ENCODE results near the gene CRACDL.
"Not testable (repeated sequence)": the region's sequence is repeated elsewhere in the genome, so short reads cannot be mapped to it uniquely, and the experiment has no call there.

Gene CRACDL

DNA sequence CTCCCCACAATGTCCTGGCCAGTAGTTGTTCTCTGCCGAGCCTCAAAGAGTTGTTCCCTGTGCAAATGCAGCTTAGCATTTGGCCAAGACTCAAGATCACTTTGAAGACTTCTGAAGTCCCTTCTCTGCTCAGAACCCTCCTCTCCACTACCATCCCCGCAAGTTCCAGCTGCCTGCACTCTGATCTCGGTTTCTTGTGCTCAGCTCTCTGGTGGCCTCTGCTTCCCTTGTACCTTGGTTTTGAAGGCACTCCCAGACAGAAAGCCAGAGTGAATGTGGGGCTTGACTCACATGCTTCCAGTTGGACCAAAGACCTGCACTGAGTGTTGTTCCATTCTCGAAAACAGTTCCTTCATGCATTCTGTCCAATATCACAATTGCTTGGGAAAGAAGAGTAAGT, 28.6 kb downstream of the CRACDL start:
- no peak for DNase-seq

DNA sequence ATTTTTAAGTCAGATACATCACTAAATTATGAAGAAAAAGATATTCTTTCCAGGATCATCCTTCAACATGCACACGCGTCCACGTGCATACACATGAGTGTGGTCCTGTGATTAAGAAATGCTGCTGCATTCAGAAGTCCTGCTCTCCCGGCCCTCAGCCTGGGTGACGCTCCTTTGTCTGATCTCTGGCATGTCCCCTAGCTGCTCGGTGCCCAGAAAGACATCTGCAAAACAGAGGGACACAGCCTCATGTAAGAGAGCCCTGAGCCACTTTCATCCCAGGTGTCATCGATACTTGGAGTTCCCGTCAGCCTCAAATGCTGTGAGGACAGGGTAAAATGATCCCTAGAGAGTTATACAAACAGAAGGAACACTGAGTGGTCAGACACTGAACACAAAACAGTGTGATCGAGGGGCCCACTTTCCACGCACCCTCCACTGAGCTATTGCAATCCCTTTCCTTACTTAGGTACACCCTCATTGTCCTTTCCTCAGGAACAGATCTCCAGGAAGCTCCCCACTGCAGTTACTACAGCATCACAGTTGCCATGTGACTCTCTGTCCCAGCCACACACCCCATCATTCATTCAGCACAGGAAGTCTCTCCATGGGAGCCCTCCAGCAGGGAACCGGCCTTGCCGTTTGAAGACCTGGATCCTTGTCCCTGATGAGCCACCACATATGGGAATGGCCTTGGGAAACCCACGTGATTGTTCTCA, 32.1 kb downstream of the CRACDL start:
- no peak for DNase-seq

DNA sequence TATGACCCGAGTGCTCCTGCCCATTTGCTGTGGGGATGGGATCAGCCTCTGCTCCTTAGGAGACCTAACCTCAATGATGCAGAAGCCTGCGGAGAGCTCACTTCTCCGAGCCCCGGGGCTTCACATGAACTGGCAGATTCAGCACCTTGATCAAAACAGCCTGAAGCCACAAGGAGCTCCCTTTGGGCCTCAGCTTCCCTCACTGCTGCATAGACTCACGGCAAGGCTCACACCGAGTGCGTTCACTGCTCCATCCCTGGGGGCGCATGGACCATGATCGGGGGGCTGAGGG, 33.0 kb downstream of the CRACDL start:
- no peak for DNase-seq

DNA sequence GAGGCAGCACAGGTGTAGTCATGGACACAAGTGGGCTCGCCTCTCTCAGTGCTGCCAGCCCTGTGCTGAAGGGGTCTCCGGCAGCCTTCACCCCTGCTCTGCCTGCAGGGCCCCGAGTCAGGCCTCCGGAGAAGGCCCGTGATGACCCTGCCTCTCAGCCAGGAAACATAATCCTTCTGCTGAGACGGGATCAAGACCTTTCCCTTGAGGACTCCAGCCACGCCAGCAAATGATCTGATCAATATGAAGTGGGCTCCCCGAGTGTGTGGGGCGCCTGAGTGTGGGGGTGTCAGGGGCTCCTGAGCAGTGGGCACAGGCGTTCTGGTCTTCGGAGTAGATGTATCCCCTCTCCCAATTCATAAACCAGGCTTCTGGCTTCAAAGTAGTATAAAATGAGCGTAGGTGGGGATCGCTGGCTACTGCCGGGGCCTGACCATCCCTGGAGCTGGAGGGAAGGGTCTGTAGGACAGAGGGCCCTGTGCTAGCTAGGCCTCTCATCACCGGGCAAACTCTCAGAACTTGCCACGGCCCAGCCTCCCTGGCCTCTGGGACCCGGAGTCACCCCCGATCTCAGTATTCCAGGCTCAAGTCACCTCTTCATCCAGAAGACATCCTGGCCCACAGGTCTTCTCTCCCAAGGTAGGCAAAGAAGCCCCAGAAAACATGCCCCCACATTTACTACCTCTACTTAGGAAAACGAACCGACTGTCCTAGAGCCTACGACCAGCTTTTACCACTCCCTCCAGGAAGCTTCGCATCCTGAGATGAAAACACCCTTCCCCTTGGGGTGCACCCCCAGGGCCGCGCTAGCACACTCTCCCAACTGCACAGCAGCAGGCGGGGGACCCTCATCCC, 33.6 kb downstream of the CRACDL start:
- DNase-seq: no peak

DNA sequence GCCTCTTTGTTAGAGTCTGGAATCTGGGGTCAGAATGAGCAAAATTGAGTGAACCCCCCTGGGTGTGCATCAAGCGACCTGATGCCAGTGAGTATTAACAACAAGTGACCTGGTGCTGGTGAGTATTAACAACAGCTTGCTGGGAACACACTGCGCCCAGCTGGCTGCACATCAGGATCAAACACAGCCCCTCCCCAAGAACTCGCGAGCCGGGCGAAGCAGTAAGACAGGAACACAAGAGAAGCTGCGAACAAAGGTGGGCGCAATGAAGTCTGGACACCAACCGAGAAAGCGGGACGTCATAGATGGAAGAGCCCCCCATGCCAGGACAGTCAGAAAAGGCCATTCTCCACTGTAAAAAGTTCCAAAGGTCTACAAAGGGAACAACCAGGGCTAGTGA, 34.3 kb downstream of the CRACDL start:
- DNase-seq: no peak

DNA sequence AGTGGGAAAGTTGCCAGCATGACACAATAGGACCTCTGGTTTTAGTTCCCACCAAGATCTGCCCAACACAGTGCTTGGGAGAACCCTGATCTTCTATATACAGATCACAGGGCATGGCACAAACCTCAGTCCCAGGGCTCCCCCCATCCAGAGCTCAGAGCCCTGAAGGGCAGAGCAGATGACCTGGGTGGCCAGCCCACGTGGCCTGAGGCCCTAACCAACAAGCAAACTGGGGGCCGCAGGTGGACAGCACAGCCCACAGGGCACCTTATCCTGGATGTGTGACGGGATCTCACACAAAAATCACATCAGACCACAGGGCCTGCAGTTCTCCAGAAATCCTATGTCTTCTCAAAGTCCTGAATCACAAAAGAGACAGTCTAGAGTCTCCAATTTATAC, 34.7 kb downstream of the CRACDL start:
- no peak for DNase-seq

DNA sequence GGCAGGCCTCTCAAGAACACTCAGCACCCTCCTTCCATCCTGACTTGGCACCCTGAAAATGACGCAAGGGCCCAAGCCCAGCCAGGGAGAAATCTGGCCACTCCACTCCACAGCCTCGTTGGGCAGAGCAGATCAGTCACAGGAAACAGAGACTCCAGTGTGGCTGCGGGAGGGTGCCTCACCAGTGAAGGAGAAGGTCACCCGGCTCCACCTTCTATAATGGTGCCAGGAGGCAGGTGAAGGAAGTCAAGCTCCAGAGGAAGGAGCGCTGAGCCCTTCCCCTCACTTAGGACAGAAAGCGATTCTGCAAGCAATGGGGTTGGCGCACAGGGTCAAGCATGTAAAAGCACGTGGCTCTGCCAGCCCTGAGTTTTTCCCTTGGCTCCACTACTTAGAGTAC, 35.3 kb downstream of the CRACDL start:
- DNase-seq: no peak

DNA sequence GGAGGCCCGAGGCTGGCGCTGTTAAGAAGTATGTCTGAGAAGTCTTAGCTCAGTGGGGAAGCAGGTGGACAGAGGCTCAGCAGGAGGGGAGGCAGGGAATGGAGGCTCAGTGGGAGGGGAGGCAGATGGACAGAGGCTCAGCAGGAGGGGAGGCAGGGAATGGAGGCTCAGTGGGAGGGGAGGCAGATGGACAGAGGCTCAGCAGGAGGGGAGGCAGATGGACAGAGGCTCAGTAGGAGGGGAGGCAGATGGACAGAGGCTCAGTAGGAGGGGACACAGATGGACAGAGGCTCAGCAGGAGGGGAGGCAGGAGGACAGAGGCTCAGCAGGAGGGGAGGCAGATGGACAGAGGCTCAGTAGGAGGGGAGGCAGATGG, 36.3 kb downstream of the CRACDL start:
- DNase-seq: not testable (repeated sequence)

DNA sequence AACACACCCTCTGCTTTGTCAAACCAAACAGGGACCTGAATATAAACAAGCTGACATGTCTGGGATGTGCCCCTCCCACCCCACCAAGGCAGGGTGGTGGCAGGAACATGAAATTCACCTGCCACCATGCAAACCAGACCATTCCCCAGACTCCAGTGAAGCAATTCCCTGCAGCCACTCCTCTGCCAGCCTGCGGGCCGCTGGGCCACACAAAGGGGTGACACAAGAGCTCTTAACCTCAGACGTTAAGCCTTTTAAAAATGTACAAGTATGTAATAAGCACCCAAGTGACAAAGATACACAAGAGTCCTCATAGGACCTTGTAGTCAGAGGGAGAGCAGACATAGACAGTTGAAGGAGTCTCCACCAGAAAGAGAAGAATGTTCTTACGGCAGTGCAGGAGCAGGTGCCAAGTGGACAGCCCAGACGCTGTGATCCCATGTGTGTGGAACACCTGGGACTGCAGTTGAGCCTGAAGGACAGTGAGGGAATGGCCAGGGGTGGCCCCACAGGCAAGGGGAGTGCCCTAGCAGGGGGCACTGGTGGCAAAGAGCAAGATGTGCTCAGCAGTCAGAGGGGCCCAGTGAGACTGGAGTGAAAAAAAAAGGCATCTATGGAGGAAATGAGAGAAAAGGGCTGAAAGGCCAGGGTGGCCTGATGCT, 36.9 kb downstream of the CRACDL start:
- DNase-seq: no peak

DNA sequence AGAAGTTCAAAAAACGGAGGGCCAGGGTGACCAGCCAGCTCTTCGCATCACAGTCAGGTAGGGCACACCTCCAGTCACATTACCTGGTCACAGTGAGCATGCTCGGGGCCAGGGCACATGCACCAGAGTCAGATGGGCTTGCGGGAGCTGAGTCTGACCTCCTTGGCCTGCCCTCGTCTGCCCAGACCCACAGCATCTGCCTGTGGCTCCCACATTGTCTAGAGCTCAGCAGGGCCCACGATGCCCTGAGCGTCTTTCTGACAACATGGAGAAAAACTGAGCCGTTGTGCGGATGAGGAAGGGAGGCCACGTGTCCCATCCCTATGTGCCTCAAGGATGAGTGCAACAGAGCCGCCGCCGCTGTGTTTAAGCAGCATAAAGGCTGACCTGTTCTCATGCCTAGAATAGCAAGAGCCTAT, 37.6 kb downstream of the CRACDL start:
- no peak for DNase-seq

DNA sequence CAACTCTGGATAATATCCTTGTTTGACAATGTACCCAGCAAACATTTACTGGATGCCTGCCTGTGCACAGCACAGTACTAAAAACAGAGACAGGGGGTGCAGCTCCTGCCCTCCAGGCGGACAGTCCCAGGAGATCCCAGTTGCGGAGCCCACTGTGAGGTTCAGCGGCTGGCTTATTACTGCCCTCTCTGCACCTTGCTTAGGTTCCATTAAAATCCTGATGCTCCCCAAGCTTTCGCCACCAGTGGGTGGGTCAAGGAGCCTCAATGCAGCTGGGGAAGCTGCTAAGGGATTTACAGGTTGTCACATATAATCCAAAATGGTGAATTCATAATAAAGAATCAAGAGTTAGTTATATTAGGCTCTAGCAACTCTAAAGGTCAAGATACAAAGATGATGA, 38.3 kb downstream of the CRACDL start:
- no peak for DNase-seq

DNA sequence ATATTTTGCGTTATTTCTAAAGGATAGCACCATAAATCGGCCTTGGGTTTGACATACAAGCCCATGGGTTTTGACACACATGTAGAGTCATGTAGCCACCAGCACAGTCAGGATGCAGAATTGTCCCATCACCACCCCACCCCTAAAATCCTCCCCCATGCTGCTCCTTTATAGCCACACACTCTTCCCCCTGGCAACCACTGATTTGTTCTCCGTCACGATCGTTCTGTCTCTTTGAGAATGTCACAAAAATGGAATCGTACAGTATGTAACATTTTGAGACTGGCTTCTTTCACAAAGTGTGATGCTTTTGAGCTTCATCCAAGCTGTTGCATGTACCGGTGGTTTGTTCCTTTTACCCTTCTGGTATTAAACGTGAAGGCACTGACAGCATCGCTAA, 39.1 kb downstream of the CRACDL start:
- no peak for DNase-seq

DNA sequence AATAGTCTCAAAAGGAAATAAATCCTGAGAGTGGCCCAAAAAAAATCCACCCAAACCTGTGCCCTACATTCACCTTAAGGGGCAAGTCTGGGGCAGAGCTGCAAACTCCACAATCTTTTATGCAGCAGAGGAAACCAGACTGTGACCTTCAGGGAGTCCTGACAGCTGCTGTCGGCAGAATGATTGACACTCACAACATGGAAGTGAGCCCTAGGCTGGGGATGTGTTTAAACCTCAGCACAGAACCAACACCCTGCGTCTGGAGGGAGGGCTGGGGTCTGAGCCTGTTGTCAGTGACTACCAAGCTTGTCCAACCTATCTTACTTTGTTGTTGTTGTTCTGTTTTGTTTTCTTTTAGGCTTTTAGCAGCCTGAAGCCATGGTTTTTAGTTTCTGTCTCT, 39.6 kb downstream of the CRACDL start:
- DNase-seq: no peak

DNA sequence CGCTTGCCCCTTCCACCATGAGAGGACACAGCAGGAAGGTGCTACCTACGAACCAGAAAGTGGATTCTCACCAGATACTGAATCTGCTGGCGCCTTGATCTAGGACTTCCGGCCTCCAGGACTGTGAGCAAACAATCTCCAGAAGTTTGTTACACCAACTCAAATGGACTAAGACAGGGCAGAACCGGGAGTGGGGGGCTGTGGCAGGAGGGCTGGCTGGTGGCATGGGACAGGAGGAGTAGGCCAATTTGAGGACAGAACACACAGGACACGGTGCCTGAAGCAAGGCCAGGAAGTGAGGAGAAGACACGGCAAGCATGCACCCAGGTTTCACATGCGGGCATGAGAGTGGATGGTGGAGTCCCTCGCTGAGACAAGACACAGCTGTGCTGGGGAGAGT, 40.1 kb downstream of the CRACDL start:
- no peak for DNase-seq

DNA sequence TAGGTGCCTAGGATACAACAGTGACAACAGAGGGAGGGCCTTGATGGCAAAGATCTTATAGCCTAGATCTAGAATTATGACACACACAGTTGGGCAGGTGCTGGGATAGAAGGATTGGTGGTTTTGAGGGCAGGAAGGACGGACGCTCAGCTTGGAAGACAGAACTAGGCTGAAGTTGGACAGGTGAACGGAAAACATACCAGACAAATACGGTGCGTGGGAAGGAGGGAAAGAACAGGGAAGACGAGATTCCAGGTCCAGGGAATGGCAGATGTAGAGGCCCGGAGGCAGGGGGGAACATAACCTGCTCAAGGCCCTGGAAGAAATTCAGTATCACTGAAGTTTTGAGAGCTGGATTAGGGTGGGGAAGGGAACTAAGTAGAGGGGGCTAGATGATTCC, 40.8 kb downstream of the CRACDL start:
- DNase-seq: no peak

DNA sequence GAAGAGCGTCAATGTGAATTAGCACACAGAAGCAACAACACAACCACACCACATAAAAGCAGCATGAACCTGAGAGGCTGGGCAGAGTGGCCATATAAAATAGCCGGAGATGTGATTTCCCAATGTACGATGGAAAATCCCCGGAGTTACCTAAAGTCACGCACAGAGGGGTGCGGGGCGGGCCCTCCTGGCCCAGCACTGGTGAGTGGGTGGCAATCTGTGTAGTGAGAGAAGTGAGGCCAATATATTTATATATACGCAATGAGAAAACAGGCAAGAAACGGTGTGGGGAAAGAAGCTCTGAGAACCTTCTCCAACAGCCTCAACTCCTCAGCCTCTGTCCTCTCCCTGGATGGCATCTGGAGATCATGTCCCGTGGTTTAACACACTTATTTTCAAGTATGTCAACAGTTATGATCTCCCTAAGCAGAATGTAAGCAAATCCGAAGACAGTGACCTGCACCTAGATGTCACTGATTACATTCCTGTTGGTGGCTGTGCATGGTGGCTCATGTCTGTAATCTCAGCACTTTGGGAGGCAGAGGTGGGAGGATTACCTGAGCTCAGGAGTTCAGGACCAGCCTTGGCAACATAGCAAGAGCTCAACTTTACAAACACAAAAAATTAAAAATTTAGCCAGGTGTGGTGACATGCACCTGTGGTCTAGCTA, 41.6 kb downstream of the CRACDL start:
- no peak for DNase-seq

DNA sequence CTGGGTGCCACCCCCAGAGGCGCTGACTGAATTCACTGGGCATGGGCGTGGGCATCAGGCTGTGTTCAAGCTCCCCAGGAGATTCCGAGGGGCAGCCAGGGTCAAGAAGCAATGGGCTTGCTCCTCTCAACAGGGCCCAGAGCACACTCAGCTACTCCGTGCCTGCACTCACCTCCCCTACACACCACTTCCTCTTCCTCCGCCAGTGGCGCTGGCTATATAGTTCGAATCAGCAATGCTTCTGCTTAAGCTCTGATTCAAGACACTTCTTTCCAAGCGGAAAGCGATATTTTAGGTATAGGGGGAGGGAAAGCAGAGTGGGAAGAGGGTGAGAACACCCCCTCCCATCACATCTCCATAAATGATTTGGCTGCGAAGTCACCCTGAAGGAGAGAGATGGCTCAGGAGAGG, 42.1 kb downstream of the CRACDL start:
- DNase-seq: no peak

DNA sequence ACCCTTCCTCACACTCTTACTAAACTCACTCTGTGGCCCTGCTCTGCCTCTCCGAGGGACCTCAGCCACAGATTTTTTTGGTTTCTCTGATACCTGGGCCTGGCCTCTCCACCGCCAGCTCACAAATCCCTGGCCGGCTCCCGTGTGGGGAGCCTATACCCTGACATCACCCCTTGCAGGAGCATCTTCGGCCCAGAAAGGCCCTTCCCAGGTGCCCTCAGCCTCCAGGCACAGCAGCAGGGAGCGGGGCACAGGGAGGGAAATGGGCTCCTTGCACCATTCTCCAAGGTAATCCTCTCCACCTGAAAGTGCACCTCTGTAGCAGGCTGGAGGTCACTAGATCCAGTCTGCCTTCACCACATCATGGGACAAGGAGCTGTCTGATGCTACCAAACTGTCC, 43.2 kb downstream of the CRACDL start:
- no peak for DNase-seq

DNA sequence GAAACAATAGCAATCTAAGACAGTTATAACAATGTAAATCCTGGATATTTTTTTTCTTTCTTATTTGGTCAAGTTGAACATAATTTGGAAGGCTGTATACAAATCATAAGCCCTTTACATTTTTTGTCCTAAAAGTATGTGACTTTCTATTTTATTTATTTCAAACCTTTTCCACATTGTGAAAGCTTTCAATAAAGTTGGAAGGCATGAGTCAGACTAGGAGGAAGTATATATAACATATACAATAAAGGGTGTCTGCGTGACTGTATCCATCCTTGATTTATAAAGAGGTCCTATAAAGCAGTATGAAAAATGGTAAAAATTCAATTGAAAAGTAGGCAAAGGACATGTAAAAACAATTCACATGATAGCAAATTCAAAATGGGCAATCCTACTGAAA, 44.4 kb downstream of the CRACDL start:
- no peak for DNase-seq

DNA sequence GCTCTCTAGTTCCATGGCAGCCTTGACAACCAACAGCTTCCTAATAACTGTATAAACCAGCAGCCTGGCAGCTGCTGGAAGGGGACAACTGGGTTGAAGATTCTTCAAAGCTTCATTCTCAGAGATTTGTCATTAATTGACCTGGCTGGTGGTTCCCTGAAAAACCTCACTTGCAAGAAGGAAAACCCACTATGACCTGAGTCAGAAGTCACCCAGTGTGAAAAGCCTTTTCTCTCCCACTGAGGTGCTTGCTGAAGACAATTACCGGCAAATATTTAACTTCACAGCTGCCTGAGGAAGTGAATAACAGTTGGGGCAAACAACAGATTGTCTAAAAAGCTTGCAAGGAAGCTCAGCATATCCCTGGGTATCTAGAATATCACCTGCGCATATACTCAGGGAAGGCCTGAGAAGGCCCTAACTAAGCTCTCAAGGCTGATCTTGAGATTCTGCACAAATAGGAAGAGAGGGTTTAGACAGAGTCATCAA, 49.9 kb downstream of the CRACDL start:
- DNase-seq: no peak

DNA sequence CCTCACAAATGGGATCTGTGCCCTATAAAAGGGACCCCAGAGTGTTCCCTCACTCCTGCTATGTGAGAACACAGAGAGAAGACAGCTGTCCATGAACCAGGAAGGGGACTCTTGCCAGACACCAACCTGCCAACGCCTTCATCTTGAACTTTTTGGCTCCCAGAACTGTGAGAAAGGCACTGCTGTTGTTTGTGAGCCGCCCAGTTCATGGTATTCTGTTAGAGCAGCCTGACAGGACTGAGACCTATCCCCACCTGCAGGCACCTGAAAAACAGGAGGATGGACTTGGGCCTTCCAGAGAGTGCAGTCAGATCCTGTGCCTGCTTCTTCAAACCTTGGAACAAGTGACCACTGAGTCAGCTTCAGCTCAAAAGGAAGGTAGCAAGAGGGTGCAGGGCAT, 51.4 kb downstream of the CRACDL start:
- DNase-seq: no peak

DNA sequence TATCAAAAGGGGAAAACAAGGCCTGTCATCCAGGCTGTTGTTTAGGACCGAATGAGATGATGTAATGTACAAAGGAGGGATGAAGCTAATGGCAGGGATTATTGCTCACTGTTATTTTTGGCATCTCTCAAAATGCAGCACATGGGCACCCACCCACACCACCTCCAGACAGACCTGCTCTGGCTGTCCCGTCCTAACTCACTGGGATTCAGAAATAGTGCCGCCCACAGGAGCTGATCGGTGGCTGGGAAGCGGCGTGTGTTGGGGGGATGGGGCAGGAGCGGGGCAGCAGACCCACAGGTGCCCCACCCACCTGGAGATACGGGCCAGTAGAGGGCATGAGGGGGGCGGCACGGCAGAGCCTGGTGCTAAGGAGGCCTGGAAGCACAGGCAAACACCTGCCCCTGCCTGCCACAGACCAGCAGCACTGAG, 52.2 kb downstream of the CRACDL start:
- no peak for DNase-seq

DNA sequence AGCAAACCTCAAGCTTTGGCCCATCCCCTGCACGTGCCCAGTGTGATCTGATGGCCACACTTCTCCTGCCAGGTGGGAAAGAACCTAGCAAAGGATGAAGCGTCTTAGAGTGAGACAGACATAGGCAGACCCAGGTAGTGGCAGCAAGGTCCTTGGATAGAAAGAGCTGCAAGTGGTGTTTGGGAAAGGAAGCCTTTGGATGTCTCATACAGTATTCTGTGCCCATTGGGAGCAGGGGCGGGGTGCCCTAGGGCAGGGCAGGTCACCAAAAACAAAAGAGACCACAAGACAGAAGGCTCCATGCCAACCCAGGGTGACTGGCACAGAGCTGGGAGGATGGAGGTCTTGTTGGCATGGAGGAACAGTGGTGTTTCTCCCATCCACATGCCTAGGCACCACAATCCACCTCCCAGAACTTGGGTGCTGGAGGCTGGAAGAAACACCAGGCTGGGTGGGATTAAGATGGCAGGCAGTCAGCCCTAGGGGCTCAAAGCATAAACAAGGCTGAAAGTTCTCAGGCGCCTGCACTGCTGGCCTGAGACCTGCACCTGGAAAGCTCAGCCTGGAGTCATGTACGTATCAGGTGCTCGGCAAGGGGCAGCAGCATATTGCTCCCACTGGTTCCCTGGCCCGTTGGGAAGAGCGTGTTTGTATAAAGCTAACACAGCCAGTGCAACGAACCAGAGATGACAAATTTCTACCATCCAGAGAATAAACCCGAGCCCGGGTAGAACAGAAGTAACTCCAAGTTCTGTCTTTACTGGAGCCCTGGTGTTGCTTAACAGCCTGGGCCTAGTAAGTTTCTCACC, 52.9 kb downstream of the CRACDL start:
- no peak for DNase-seq
